WTC11 (cell line): ENCODE data around the gene PDZD2. TPM values are rescaled to one million over a fixed set of nuclear protein-coding genes. Genes with fewer than 3 reads are reported as not detected.

Experiments used
- ATAC-seq: fragments of 200-7000 bp; cut with Tn5 transposase; 2 replicates; pipeline ENCODE4 v1.10.0; 2021; ENCODE audit warnings: mild to moderate bottlenecking, moderate library complexity
- CTCF ChIA-PET: fragments of 300-600 bp; sonication (Branson Sonifier 250); formaldehyde crosslinking; loops from one replicate; lab custom pipeline; 2021; ENCODE audit warnings: antibody characterized with exemption; lab: Charles Lee
- POLR2A ChIA-PET: fragments of 350-600 bp; sonication (Branson Sonifier 250); formaldehyde crosslinking; loops from one replicate; lab custom pipeline; 2021; ENCODE audit warnings: antibody characterized with exemption; lab: Charles Lee
- DNase-seq: peaks from one replicate; pipeline ENCODE4 v3.0.0; 2021; ENCODE audit warnings: low spot score
- H3K27ac Mint-ChIP-seq: 2 replicates; pipeline ENCODE4 v1.8.0; 2021; ENCODE audit warnings: mixed read lengths
- H3K27me3 Mint-ChIP-seq: 2 replicates; pipeline ENCODE4 v1.8.0; 2021; ENCODE audit warnings: low read depth, mild to moderate bottlenecking, moderate library complexity, mixed read lengths
- H3K36me3 Mint-ChIP-seq: 2 replicates; pipeline ENCODE4 v1.8.0; 2021; ENCODE audit warnings: mixed read lengths
- H3K4me1 Mint-ChIP-seq: 2 replicates; pipeline ENCODE4 v1.8.0; 2022; ENCODE audit warnings: mixed read lengths
- H3K4me3 Mint-ChIP-seq: 2 replicates; pipeline ENCODE4 v1.8.0; 2021; ENCODE audit warnings: mild to moderate bottlenecking, moderate library complexity, mixed read lengths
- H3K9me3 Mint-ChIP-seq: 2 replicates; pipeline ENCODE4 v1.8.0; 2021; ENCODE audit warnings: mixed read lengths
- CTCF ChIP-seq: fragments of 200-600 bp; IDR thresholded peaks from 2 replicates; pipeline ENCODE4 v1.8.0; 2022; ENCODE audit warnings: antibody characterized with exemption
- ERG ChIP-seq: fragments of 250-450 bp; sonication (Bioruptor Pico); IDR thresholded peaks from 2 replicates; pipeline ENCODE4 v1.8.0; 2021; ENCODE audit warnings: mild to moderate bottlenecking
- GABPB1 ChIP-seq: sonication (generic); formaldehyde crosslinking; IDR thresholded peaks from 2 replicates; pipeline ENCODE4 v1.8.1; 2023; ENCODE audit warnings: mild to moderate bottlenecking, missing genetic modification reagents
- GTF2I ChIP-seq: fragments of 250-450 bp; sonication (Bioruptor Pico); conservative IDR thresholded peaks from 2 replicates; pipeline ENCODE4 v1.4.0; 2021; ENCODE audit warnings: mild to moderate bottlenecking
- JAZF1 ChIP-seq: fragments of 250-450 bp; sonication (Bioruptor Pico); IDR thresholded peaks from 2 replicates; pipeline ENCODE4 v1.9.0; 2021; ENCODE audit warnings: moderate library complexity, mild to moderate bottlenecking, inconsistent platforms
- JUN ChIP-seq: sonication (generic); formaldehyde crosslinking; IDR thresholded peaks from 2 replicates; pipeline ENCODE4 v1.8.0; 2023; ENCODE audit warnings: mild to moderate bottlenecking, missing genetic modification reagents
- NFYB ChIP-seq: sonication (generic); formaldehyde crosslinking; conservative IDR thresholded peaks from 2 replicates; pipeline ENCODE4 v1.8.0; 2022; ENCODE audit warnings: low read depth, missing genetic modification reagents
- NR3C1 ChIP-seq: sonication (generic); formaldehyde crosslinking; conservative IDR thresholded peaks from 2 replicates; pipeline ENCODE4 v1.8.1; 2023; ENCODE audit warnings: low read depth, mild to moderate bottlenecking, missing genetic modification reagents
- TEAD1 ChIP-seq: sonication (generic); formaldehyde crosslinking; IDR thresholded peaks from 2 replicates; pipeline ENCODE4 v1.8.0; 2022; ENCODE audit warnings: mild to moderate bottlenecking, missing genetic modification reagents
- ZNF232 ChIP-seq: sonication (generic); formaldehyde crosslinking; IDR thresholded peaks from 2 replicates; pipeline ENCODE4 v1.8.0; 2022; ENCODE audit warnings: mild to moderate bottlenecking, missing genetic modification reagents
- ZNF263 ChIP-seq: sonication (generic); formaldehyde crosslinking; IDR thresholded peaks from 2 replicates; pipeline ENCODE4 v1.8.1; 2022; ENCODE audit warnings: low read depth, mild to moderate bottlenecking, moderate library complexity, missing genetic modification reagents
- ZNF281 ChIP-seq: sonication (generic); formaldehyde crosslinking; IDR thresholded peaks from 2 replicates; pipeline ENCODE4 v1.8.0; 2023; ENCODE audit warnings: mild to moderate bottlenecking, missing genetic modification reagents
- ZNF317 ChIP-seq: sonication (generic); formaldehyde crosslinking; IDR thresholded peaks from 2 replicates; pipeline ENCODE4 v1.8.1; 2023; ENCODE audit warnings: low read depth, mild to moderate bottlenecking, moderate library complexity, missing genetic modification reagents, borderline replicate concordance
- ZNF396 ChIP-seq: fragments of 250-450 bp; sonication (Bioruptor Pico); IDR thresholded peaks from 2 replicates; pipeline ENCODE4 v1.8.0; 2021; ENCODE audit warnings: mild to moderate bottlenecking, moderate library complexity, borderline replicate concordance
- ZNF423 ChIP-seq: fragments of 250-450 bp; sonication (Bioruptor Pico); IDR thresholded peaks from 2 replicates; pipeline ENCODE4 v2.1.2; 2022; ENCODE audit warnings: mild to moderate bottlenecking, moderate library complexity
- total RNA-seq: library from RNA; stranded (reverse); gene quantifications from 3 replicates; pipeline ENCODE4 v1.2.3, GENCODE V29; 2021
- TF ChIP-seq, protein P1 (sequence below): fragments of 250-450 bp; sonication (Bioruptor Pico); IDR thresholded peaks from 2 replicates; pipeline ENCODE4 v1.9.0; 2021; ENCODE audit warnings: moderate library complexity, mild to moderate bottlenecking, inconsistent platforms, borderline replicate concordance
- TF ChIP-seq, protein P2 (sequence below): fragments of 250-450 bp; sonication (Bioruptor Pico); IDR thresholded peaks from 2 replicates; pipeline ENCODE4 v1.9.0; 2021; ENCODE audit warnings: mild to moderate bottlenecking, borderline replicate concordance
- TF ChIP-seq, protein P3 (sequence below): sonication (generic); formaldehyde crosslinking; IDR thresholded peaks from 2 replicates; pipeline ENCODE4 v1.8.1; 2023; ENCODE audit warnings: mild to moderate bottlenecking, missing genetic modification reagents, moderate library complexity
- TF ChIP-seq, protein P4 (sequence below): sonication (generic); formaldehyde crosslinking; IDR thresholded peaks from 2 replicates; pipeline ENCODE4 v1.8.1; 2022; ENCODE audit warnings: low read depth, missing genetic modification reagents, borderline replicate concordance

PDZD2 gene
- total RNA-seq, 1 experiment from 2014 or later, result 11.4 TPM

DNA sequence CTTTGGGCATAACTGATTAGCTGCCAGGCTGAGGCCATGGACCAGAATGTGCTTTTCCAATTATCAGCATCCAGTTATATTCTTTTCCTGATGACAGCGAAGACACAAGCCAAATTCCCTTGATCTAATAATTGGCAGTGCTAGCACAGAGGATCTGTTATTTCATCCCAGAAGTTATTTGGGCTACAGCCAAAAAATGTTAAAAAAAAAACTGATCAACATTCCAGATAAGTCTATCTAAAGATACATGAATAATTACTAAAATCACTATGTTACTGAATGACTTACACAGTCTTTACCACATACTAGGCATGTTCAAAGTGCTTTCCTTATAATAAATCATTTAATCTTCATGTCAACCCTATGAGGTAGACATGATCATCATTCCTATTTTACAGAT, 13.5 kb upstream of the PDZD2 start:
- Mint-ChIP-seq H3K27me3 (no peaks in the 10 kb centered on the region), H3K36me3 (no peaks in the 10 kb centered on the region), H3K9me3 (no peaks in the 10 kb centered on the region), H3K4me1 (peaks cover 10% of the 10 kb centered on the region), H3K27ac (no peak overlapping the region), H3K4me3 (no peak overlapping the region)
- DNase-seq (no peak), ATAC-seq (no peak)
- POLR2A ChIA-PET, result no interaction called here
- CTCF ChIA-PET, result no interaction called here
- TF ChIP-seq CTCF (no peak), JUN (CRISPR knock-in tag) (no peak), ZNF423 (no peak), GTF2I (CRISPR knock-in tag) (no peak), ZNF232 (no peak), NR3C1 (CRISPR knock-in tag) (no peak), ZNF317 (no peak), ERG (no peak), GABPB1 (CRISPR knock-in tag) (no peak), ZNF396 (no peak), TEAD1 (CRISPR knock-in tag) (no peak)
- TF ChIP-seq, protein P1, sequence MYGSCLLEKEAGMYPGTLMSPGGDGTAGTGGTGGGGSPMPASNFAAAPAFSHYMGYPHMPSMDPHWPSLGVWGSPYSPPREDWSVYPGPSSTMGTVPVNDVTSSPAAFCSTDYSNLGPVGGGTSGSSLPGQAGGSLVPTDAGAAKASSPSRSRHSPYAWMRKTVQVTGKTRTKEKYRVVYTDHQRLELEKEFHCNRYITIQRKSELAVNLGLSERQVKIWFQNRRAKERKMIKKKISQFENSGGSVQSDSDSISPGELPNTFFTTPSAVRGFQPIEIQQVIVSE (CRISPR knock-in tag), result no peak
- TF ChIP-seq, protein P2, sequence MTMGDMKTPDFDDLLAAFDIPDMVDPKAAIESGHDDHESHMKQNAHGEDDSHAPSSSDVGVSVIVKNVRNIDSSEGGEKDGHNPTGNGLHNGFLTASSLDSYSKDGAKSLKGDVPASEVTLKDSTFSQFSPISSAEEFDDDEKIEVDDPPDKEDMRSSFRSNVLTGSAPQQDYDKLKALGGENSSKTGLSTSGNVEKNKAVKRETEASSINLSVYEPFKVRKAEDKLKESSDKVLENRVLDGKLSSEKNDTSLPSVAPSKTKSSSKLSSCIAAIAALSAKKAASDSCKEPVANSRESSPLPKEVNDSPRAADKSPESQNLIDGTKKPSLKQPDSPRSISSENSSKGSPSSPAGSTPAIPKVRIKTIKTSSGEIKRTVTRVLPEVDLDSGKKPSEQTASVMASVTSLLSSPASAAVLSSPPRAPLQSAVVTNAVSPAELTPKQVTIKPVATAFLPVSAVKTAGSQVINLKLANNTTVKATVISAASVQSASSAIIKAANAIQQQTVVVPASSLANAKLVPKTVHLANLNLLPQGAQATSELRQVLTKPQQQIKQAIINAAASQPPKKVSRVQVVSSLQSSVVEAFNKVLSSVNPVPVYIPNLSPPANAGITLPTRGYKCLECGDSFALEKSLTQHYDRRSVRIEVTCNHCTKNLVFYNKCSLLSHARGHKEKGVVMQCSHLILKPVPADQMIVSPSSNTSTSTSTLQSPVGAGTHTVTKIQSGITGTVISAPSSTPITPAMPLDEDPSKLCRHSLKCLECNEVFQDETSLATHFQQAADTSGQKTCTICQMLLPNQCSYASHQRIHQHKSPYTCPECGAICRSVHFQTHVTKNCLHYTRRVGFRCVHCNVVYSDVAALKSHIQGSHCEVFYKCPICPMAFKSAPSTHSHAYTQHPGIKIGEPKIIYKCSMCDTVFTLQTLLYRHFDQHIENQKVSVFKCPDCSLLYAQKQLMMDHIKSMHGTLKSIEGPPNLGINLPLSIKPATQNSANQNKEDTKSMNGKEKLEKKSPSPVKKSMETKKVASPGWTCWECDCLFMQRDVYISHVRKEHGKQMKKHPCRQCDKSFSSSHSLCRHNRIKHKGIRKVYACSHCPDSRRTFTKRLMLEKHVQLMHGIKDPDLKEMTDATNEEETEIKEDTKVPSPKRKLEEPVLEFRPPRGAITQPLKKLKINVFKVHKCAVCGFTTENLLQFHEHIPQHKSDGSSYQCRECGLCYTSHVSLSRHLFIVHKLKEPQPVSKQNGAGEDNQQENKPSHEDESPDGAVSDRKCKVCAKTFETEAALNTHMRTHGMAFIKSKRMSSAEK (CRISPR knock-in tag), result no peak
- TF ChIP-seq, protein P3, sequence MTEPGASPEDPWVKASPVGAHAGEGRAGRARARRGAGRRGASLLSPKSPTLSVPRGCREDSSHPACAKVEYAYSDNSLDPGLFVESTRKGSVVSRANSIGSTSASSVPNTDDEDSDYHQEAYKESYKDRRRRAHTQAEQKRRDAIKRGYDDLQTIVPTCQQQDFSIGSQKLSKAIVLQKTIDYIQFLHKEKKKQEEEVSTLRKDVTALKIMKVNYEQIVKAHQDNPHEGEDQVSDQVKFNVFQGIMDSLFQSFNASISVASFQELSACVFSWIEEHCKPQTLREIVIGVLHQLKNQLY, result no peak

- no peak for ATAC-seq
- no peaks in the 10 kb centered on the region for H3K9me3 Mint-ChIP-seq
- H3K4me1 Mint-ChIP-seq, result peaks cover 9% of the 10 kb centered on the region
- ChIA-PET POLR2A (no interaction called here), CTCF (interaction anchor here (1.6 kb wide), 1 partner anchor 13 kb away, joined by 7 read pairs; the partner anchor contains the start of gene PDZD2)
- no peak overlapping the region for H3K4me3 Mint-ChIP-seq
- no peaks in the 10 kb centered on the region for H3K27me3 Mint-ChIP-seq
- no peak for DNase-seq
- H3K27ac Mint-ChIP-seq, result no peak overlapping the region
- H3K36me3 Mint-ChIP-seq, result no peaks in the 10 kb centered on the region
- TF ChIP-seq, protein P4, sequence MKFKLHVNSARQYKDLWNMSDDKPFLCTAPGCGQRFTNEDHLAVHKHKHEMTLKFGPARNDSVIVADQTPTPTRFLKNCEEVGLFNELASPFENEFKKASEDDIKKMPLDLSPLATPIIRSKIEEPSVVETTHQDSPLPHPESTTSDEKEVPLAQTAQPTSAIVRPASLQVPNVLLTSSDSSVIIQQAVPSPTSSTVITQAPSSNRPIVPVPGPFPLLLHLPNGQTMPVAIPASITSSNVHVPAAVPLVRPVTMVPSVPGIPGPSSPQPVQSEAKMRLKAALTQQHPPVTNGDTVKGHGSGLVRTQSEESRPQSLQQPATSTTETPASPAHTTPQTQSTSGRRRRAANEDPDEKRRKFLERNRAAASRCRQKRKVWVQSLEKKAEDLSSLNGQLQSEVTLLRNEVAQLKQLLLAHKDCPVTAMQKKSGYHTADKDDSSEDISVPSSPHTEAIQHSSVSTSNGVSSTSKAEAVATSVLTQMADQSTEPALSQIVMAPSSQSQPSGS (CRISPR knock-in tag), result no peak
- TF ChIP-seq JAZF1, result no peak
- no peak for TF ChIP-seq NFYB (CRISPR knock-in tag)
- no peak for TF ChIP-seq ZNF281 (CRISPR knock-in tag)
- TF ChIP-seq ZNF423, result no peak
- no peak for TF ChIP-seq CTCF
- TF ChIP-seq ZNF263 (CRISPR knock-in tag), result no peak
Observed at GRCh38 chr5:31626156-31626555, 12.8 kb upstream of the PDZD2 start.
